NCI-H510A (cell line): ENCODE measurements around the gene MYOZ3.

Experiments
- DNase-seq: peaks from one replicate; lab custom pipeline; 2025; lab: John Stamatoyannopoulos, UW

Gene MYOZ3

GRCh38 chr5:150659360-150660107, 1.5 kb upstream of the MYOZ3 start:
- no peak for DNase-seq

GRCh38 chr5:150660108-150660831, 781 bp upstream of the MYOZ3 start:
- DNase-seq, result no peak

GRCh38 chr5:150661821-150662596, 958 bp downstream of the MYOZ3 start:
- no peak for DNase-seq

GRCh38 chr5:150662731-150663516, 1.9 kb downstream of the MYOZ3 start:
- no peak for DNase-seq

GRCh38 chr5:150663936-150664335, 2.9 kb downstream of the MYOZ3 start:
- DNase-seq, result no peak

- no peak for DNase-seq
Measured at GRCh38 chr5:150665044-150665443, 4.0 kb downstream of the MYOZ3 start.

- DNase-seq, result no peak
Measured at GRCh38 chr5:150670275-150670947, 9.4 kb downstream of the MYOZ3 start.

- DNase-seq, result no peak
Measured at GRCh38 chr5:150670948-150671310, 9.9 kb downstream of the MYOZ3 start.

- no peak for DNase-seq
Measured at GRCh38 chr5:150671509-150672236, 10.6 kb downstream of the MYOZ3 start.

- DNase-seq, result no peak
Measured at GRCh38 chr5:150672237-150672883, 11.3 kb downstream of the MYOZ3 start.

- no peak for DNase-seq
Measured at GRCh38 chr5:150672884-150673275, 11.8 kb downstream of the MYOZ3 start.

GRCh38 chr5:150674341-150674821, 13.3 kb downstream of the MYOZ3 start:
- DNase-seq, result no peak

GRCh38 chr5:150675069-150675468, 14.0 kb downstream of the MYOZ3 start:
- no peak for DNase-seq

- no peak for DNase-seq
Measured at GRCh38 chr5:150676578-150676977, 15.5 kb downstream of the MYOZ3 start.

- no peak for DNase-seq
Measured at GRCh38 chr5:150689120-150689519, 28.1 kb downstream of the MYOZ3 start.

GRCh38 chr5:150690760-150691159, 29.7 kb downstream of the MYOZ3 start:
- no peak for DNase-seq

GRCh38 chr5:150692276-150692675, 31.2 kb downstream of the MYOZ3 start:
- DNase-seq, result no peak

GRCh38 chr5:150694612-150695011, 33.6 kb downstream of the MYOZ3 start:
- DNase-seq, result no peak

GRCh38 chr5:150700246-150700593, 39.2 kb downstream of the MYOZ3 start:
- DNase-seq, result no peak
